GM23248 (cell line): ENCODE measurements around the gene TMEM267.

ENCODE experiments used
- EZH2 ChIP-seq: fragments of 200-600 bp; sonication (generic); IDR thresholded peaks from 2 replicates; pipeline ENCODE4 v1.6.1; 2018; ENCODE audit warnings: antibody characterized with exemption, mild to moderate bottlenecking; ENCODE audit not compliant: insufficient read depth, poor library complexity, severe bottlenecking
- EZH2phosphoT487 ChIP-seq: fragments of 200-600 bp; sonication (generic); IDR thresholded peaks from 2 replicates; pipeline ENCODE4 v1.6.1; 2018; ENCODE audit warnings: antibody characterized with exemption, moderate library complexity, mild to moderate bottlenecking, low read depth; ENCODE audit not compliant: insufficient read depth

GRCh38 chr5:43498581-43498980 is 14.9 kb upstream of the TMEM267 start:
- no peak for TF ChIP-seq EZH2
- no peak for TF ChIP-seq EZH2phosphoT487
